Mesangial cell (primary cell): Measurements from ENCODE around the gene NSMCE3. TPM values are rescaled to one million over a fixed set of nuclear protein-coding genes. Genes with fewer than 3 reads are reported as not detected.

ENCODE experiments used
- total RNA-seq: library from RNA; depleted of rRNA; stranded (reverse); fragments of >200 nt; gene quantifications from 2 replicates; pipeline ENCODE4 v1.2.3, GENCODE V29; 2015

The NSMCE3 gene
- 11.5 and 12.1 TPM in 2 replicates for total RNA-seq

GRCh38 chr15:29269485-29270168 lies at the start of gene NSMCE3:
NSMCE3 (minus strand) TSS chr15:29269822; CDS start chr15:29269705, 117 bp downstream.

